GM23338 (cell line): ENCODE data around the gene IL12A. TPM values are rescaled to one million over a fixed set of nuclear protein-coding genes. Genes with fewer than 3 reads are reported as not detected.

Experiments used
- ATAC-seq: fragments of 200-7000 bp; cut with Tn5 transposase; 3 replicates; pipeline ENCODE4 v1.9.1; 2020
- DNase-seq: peaks from one replicate; pipeline ENCODE4 v3.0.0-alpha.2; 2015; ENCODE audit warnings: low spot score
- H2AFZ ChIP-seq: fragments of 200-600 bp; sonication (generic); 2 replicates; pipeline ENCODE4 v1.8.0; 2016; ENCODE audit warnings: antibody characterized with exemption, mild to moderate bottlenecking, moderate library complexity
- H3F3A ChIP-seq: fragments of 200-600 bp; sonication (generic); replicated peaks from 2 replicates; pipeline ENCODE4 v1.8.0; 2017; ENCODE audit warnings: antibody characterized with exemption, mixed run types, low read depth
- H3K27ac ChIP-seq: fragments of 200-600 bp; sonication (generic); 2 replicates; pipeline ENCODE4 v1.6.1; 2016; ENCODE audit warnings: low read depth
- H3K27me3 ChIP-seq: fragments of 200-600 bp; sonication (generic); 2 replicates; pipeline ENCODE4 v1.8.0; 2016; ENCODE audit warnings: mild to moderate bottlenecking, mixed run types, moderate library complexity; ENCODE audit not compliant: insufficient read depth
- H3K36me3 ChIP-seq: fragments of 200-600 bp; sonication (generic); 2 replicates; pipeline ENCODE4 v1.8.0; 2016; ENCODE audit warnings: mild to moderate bottlenecking; ENCODE audit not compliant: insufficient read depth
- H3K4me1 ChIP-seq: fragments of 200-600 bp; sonication (generic); 2 replicates; pipeline ENCODE4 v1.8.0; 2016; ENCODE audit warnings: mild to moderate bottlenecking, moderate library complexity; ENCODE audit not compliant: insufficient read depth
- H3K4me2 ChIP-seq: fragments of 200-600 bp; sonication (generic); 2 replicates; pipeline ENCODE4 v1.7.1; 2017; ENCODE audit warnings: mixed run types
- H3K4me3 ChIP-seq: fragments of 200-600 bp; sonication (generic); 2 replicates; pipeline ENCODE4 v1.6.1; 2016; ENCODE audit warnings: mixed run types
- H3K79me2 ChIP-seq: fragments of 200-600 bp; sonication (generic); replicated peaks from 2 replicates; pipeline ENCODE4 v1.8.0; 2017; ENCODE audit warnings: mild to moderate bottlenecking; ENCODE audit not compliant: insufficient read depth
- H3K9me2 ChIP-seq: fragments of 200-600 bp; sonication (generic); 2 replicates; pipeline ENCODE4 v1.8.0; 2017; ENCODE audit not compliant: insufficient read depth
- H4K20me1 ChIP-seq: fragments of 200-600 bp; sonication (generic); replicated peaks from 2 replicates; pipeline ENCODE4 v1.8.0; 2017; ENCODE audit warnings: mild to moderate bottlenecking; ENCODE audit not compliant: insufficient read depth
- H3K27ac Mint-ChIP-seq: 2 replicates; pipeline ENCODE4 v1.8.0; 2020; ENCODE audit warnings: inconsistent platforms, mild to moderate bottlenecking, moderate library complexity, mixed read lengths
- H3K27me3 Mint-ChIP-seq: 3 replicates; pipeline ENCODE4 v1.8.0; 2022; ENCODE audit warnings: low read depth, mild to moderate bottlenecking, moderate library complexity, mixed read lengths, inconsistent platforms; ENCODE audit not compliant: insufficient read depth, poor library complexity
- H3K36me3 Mint-ChIP-seq: 3 replicates; pipeline ENCODE4 v1.8.0; 2021; ENCODE audit warnings: low read depth, mild to moderate bottlenecking, inconsistent platforms, moderate library complexity, mixed read lengths
- H3K4me1 Mint-ChIP-seq: 3 replicates; pipeline ENCODE4 v1.8.0; 2020; ENCODE audit warnings: mild to moderate bottlenecking, inconsistent platforms, mixed read lengths
- H3K4me3 Mint-ChIP-seq: 3 replicates; pipeline ENCODE4 v1.8.0; 2021; ENCODE audit warnings: moderate library complexity, mild to moderate bottlenecking, inconsistent platforms, mixed read lengths
- H3K9me3 Mint-ChIP-seq: 3 replicates; pipeline ENCODE4 v1.8.0; 2020; ENCODE audit warnings: moderate library complexity, mild to moderate bottlenecking, inconsistent platforms, mixed read lengths
- CREB1 ChIP-seq: fragments of 250-450 bp; sonication (Bioruptor Pico); IDR thresholded peaks from 2 replicates; pipeline ENCODE4 v1.5.0; 2020; ENCODE audit warnings: low read depth, mild to moderate bottlenecking, moderate library complexity
- EZH2 ChIP-seq: fragments of 200-600 bp; sonication (generic); IDR thresholded peaks from one replicate; pipeline ENCODE4 v1.8.0; 2017; ENCODE audit warnings: antibody characterized with exemption, mild to moderate bottlenecking, low read depth; ENCODE audit not compliant: unreplicated experiment
- EZH2phosphoT487 ChIP-seq: fragments of 200-600 bp; sonication (generic); IDR thresholded peaks from one replicate; pipeline ENCODE4 v1.8.1; 2018; ENCODE audit warnings: antibody characterized with exemption; ENCODE audit not compliant: unreplicated experiment
- JUNB ChIP-seq: IDR thresholded peaks from one replicate; pipeline ENCODE4 v1.6.1; 2016; ENCODE audit warnings: antibody characterized with exemption; ENCODE audit not compliant: unreplicated experiment
- NANOG ChIP-seq: IDR thresholded peaks from 2 replicates; pipeline ENCODE4 v1.6.1; 2016; ENCODE audit warnings: antibody characterized with exemption, borderline replicate concordance
- POLR2AphosphoS5 ChIP-seq: IDR thresholded peaks from 2 replicates; pipeline ENCODE4 v1.6.1; 2016; ENCODE audit warnings: antibody characterized with exemption, low read depth
- STAT1 ChIP-seq: IDR thresholded peaks from one replicate; pipeline ENCODE4 v1.6.1; 2016; ENCODE audit warnings: antibody characterized with exemption; ENCODE audit not compliant: unreplicated experiment
- ZNF114 ChIP-seq: fragments of 250-450 bp; sonication (Bioruptor Pico); IDR thresholded peaks from 2 replicates; pipeline ENCODE4 v1.5.0; 2020; ENCODE audit warnings: mild to moderate bottlenecking, moderate library complexity
- ZNF331 ChIP-seq: fragments of 250-450 bp; sonication (Bioruptor Pico); IDR thresholded peaks from 2 replicates; pipeline ENCODE4 v1.5.0; 2020; ENCODE audit warnings: low read depth, mild to moderate bottlenecking, moderate library complexity
- polyA plus RNA-seq: library from polyadenylated mRNA; unstranded; fragments of >200 nt; fragmentation: Nextera tagmentation; extraction: Ambion mirVana; gene quantifications from 2 replicates; pipeline ENCODE4 v1.2.1, GENCODE V29; 2016
- total RNA-seq: library from RNA; depleted of rRNA; stranded (reverse); fragments of >200 nt; shearing (Covaris generic); gene quantifications from 2 replicates; pipeline ENCODE4 v1.2.3, GENCODE V29; 2014
- TF ChIP-seq, protein P1 (sequence below): IDR thresholded peaks from one replicate; pipeline ENCODE4 v1.6.1; 2018; ENCODE audit warnings: antibody characterized with exemption; ENCODE audit not compliant: unreplicated experiment
- TF ChIP-seq, protein P2 (sequence below): IDR thresholded peaks from 2 replicates; pipeline ENCODE4 v1.6.1; 2016; ENCODE audit warnings: antibody characterized with exemption
- TF ChIP-seq, protein P3 (sequence below), 2 experiments: fragments of 200-600 bp in 1 of 2; sonication (generic) in 1 of 2; conservative IDR thresholded peaks; 2 replicates each; pipeline versions ENCODE4 v1.5.1 to v1.6.1; 2016 to 2017; ENCODE audit warnings: antibody characterized with exemption in 2 of 2, low read depth in 2 of 2, mild to moderate bottlenecking in 2 of 2, moderate library complexity in 1 of 2

The IL12A gene
- total and polyA plus RNA-seq, 2 experiments from 2014 or later = 0.69 to 1.3 TPM

DNA sequence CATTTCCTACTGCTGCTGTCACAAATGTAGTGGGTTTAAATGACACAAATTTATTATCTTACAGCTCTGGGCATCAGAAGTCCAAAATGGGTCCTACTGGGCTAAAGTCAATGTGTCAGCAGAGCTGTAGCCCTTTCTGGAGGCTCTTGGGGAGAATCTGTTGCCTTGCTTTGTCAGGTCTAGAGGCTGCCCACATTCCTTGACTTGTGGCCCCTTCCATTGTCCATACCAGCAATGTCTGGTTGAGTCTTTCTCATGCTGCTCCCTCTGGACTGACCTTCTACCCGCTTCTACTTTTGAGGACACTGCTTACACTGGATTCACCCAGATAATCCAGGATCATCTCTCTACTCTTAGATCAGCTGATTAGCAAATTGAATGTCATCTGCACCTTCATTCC is 3.0 kb downstream of the IL12A start (continued):
- TF ChIP-seq, protein P1, sequence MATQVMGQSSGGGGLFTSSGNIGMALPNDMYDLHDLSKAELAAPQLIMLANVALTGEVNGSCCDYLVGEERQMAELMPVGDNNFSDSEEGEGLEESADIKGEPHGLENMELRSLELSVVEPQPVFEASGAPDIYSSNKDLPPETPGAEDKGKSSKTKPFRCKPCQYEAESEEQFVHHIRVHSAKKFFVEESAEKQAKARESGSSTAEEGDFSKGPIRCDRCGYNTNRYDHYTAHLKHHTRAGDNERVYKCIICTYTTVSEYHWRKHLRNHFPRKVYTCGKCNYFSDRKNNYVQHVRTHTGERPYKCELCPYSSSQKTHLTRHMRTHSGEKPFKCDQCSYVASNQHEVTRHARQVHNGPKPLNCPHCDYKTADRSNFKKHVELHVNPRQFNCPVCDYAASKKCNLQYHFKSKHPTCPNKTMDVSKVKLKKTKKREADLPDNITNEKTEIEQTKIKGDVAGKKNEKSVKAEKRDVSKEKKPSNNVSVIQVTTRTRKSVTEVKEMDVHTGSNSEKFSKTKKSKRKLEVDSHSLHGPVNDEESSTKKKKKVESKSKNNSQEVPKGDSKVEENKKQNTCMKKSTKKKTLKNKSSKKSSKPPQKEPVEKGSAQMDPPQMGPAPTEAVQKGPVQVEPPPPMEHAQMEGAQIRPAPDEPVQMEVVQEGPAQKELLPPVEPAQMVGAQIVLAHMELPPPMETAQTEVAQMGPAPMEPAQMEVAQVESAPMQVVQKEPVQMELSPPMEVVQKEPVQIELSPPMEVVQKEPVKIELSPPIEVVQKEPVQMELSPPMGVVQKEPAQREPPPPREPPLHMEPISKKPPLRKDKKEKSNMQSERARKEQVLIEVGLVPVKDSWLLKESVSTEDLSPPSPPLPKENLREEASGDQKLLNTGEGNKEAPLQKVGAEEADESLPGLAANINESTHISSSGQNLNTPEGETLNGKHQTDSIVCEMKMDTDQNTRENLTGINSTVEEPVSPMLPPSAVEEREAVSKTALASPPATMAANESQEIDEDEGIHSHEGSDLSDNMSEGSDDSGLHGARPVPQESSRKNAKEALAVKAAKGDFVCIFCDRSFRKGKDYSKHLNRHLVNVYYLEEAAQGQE = no peak
- no peak for TF ChIP-seq CREB1
- no peak for TF ChIP-seq JUNB
- no peak for TF ChIP-seq POLR2AphosphoS5
- no peak for TF ChIP-seq ZNF331 (CRISPR knock-in tag)

DNA sequence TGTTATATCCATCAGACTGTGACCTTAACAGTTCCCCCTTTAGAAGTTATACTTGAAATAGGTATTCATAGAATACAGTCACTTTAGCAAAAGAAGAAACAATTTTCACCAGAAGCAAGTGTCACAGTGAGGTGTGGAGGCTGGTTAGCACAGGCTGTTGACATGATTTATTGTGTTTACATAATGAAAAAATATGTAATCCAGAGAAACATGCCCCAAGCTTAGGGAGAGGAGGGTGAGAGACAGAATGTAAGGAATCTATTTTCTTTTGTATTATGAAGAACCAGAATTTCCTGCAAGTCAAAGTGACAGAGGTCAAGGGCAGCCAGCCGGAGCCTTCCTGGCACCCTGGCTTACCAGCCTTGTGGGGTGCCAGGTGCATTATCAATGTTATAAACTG is 4.0 kb downstream of the IL12A start:
- H4K20me1 ChIP-seq = no peaks in the 10 kb centered on the region
- DNase-seq (no peak), ATAC-seq (no peak)
- no peaks in the 10 kb centered on the region for H3K79me2 ChIP-seq
- H3K27ac ChIP-seq = no peak overlapping the region
- no peak overlapping the region for H3K4me3 Mint-ChIP-seq
- H3F3A ChIP-seq = no peaks in the 10 kb centered on the region
- peaks cover 8% of the 10 kb centered on the region for H3K27me3 ChIP-seq
- H3K36me3 Mint-ChIP-seq = peaks cover 12% of the 10 kb centered on the region; the same call in 2 of the 3 replicates
- H3K27me3 Mint-ChIP-seq = peaks cover 19% of the 10 kb centered on the region
- no peak overlapping the region for H2AFZ ChIP-seq
- H3K9me3 Mint-ChIP-seq = peaks cover 8% of the 10 kb centered on the region; the same call in 2 of the 3 replicates
- H3K4me3 ChIP-seq = no peak overlapping the region
- no peaks in the 10 kb centered on the region for H3K36me3 ChIP-seq
- peaks cover 31% of the 10 kb centered on the region for H3K4me1 Mint-ChIP-seq
- H3K4me2 ChIP-seq = no peak overlapping the region
- H3K9me2 ChIP-seq = peaks cover 6% of the 10 kb centered on the region; the same call in 1 of the 2 replicates
- H3K27ac Mint-ChIP-seq = no peak overlapping the region
- peaks cover 32% of the 10 kb centered on the region for H3K4me1 ChIP-seq
- TF ChIP-seq POLR2AphosphoS5 = no peak
- TF ChIP-seq, protein P1 = no peak
- no peak for TF ChIP-seq ZNF331 (CRISPR knock-in tag)
- TF ChIP-seq NANOG = no peak
- TF ChIP-seq ZNF114 (CRISPR knock-in tag) = no peak
- no peak for TF ChIP-seq EZH2
- TF ChIP-seq EZH2phosphoT487 = no peak
- no peak for TF ChIP-seq JUNB
- TF ChIP-seq, protein P2, sequence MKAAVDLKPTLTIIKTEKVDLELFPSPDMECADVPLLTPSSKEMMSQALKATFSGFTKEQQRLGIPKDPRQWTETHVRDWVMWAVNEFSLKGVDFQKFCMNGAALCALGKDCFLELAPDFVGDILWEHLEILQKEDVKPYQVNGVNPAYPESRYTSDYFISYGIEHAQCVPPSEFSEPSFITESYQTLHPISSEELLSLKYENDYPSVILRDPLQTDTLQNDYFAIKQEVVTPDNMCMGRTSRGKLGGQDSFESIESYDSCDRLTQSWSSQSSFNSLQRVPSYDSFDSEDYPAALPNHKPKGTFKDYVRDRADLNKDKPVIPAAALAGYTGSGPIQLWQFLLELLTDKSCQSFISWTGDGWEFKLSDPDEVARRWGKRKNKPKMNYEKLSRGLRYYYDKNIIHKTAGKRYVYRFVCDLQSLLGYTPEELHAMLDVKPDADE = no peak
- TF ChIP-seq CREB1 = no peak
- no peak for TF ChIP-seq STAT1
- TF ChIP-seq, protein P3, sequence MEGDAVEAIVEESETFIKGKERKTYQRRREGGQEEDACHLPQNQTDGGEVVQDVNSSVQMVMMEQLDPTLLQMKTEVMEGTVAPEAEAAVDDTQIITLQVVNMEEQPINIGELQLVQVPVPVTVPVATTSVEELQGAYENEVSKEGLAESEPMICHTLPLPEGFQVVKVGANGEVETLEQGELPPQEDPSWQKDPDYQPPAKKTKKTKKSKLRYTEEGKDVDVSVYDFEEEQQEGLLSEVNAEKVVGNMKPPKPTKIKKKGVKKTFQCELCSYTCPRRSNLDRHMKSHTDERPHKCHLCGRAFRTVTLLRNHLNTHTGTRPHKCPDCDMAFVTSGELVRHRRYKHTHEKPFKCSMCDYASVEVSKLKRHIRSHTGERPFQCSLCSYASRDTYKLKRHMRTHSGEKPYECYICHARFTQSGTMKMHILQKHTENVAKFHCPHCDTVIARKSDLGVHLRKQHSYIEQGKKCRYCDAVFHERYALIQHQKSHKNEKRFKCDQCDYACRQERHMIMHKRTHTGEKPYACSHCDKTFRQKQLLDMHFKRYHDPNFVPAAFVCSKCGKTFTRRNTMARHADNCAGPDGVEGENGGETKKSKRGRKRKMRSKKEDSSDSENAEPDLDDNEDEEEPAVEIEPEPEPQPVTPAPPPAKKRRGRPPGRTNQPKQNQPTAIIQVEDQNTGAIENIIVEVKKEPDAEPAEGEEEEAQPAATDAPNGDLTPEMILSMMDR (conservative IDR thresholded peaks at IDR 0.05; ENCODE audit: low read depth in 2 of 2) = no peak
